ENCODE measurements around the gene ECE2. TPM values are rescaled to one million over a fixed set of nuclear protein-coding genes. Genes with fewer than 3 reads are reported as not detected.
A peak's percentile ranks its signal among the peaks of the same experiment; 100 is the strongest.

Gene ECE2
- total RNA-seq, 2 donors from 2014 or later: not detected

DNA sequence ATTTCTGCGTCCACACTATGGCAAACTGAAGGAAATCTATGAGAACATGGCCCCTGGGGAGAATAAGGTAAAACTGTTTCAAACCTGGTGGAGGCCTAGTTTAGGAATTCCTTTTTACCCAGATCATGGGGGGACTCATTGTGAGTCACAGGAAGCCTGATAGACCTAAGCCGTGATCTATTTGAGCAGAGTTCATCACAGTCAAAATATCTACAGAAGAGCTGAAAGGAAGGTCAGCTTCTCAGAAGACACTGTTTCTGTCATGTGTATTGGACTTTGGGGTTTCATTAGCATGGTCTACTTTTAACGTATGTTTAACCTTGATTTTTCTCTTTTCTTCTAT lies 24.5 kb downstream of the ECE2 start:
- no peak for DNase-seq (ENCODE audit: low spot score)
- intact Hi-C loops (cut with DNase I): no loop called here

DNA sequence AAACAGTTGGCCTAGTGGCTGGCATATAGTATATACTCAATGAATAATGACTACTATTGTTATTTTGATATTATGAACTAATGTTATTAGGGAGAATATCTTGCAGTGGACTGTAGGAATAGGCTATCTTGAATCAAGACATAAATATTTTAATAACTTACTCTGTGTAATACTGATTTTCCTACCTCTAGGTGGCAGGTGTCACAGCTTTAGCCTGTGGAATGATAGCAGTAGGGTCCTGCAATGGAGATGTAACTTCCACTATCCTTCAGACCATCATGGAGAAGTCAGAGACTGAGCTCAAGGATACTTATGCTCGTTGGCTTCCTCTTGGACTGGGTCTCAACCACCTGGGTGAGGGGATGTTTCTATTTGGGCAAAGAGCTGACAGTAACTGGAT lies 29.8 kb downstream of the ECE2 start:
- intact Hi-C loops (cut with DNase I): loop anchor here in 1 of 2 donors (5.0 kb wide), 1 partner anchor 42 kb away; no protein-coding TSS in a partner anchor

DNA sequence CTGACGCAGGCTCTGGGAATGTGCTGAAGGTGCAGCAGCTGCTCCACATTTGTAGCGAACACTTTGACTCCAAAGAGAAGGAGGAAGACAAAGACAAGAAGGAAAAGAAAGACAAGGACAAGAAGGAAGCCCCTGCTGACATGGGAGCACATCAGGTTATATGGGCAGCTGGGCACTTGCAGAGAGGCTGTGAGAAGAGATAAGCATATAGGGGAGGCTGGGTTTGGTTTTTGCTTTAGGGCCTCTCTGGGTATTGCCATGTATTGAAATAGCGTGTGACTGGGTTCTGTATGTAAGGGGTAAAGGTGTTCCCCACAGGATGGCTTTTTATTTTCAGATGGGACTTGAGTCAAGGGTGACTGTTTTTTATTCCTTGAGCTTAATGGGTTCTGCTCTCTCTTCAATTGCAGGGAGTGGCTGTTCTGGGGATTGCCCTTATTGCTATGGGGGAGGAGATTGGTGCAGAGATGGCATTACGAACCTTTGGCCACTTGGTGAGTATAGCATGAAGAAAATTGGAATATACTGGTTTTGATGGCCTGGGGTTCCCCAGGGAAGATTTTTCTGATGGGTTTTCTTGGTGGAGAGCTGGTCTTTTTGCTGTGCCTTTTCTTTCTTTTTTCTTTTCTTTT lies 30.6 kb downstream of the ECE2 start:
- intact Hi-C loops (cut with DNase I): loop anchor here in 1 of 2 donors (5.0 kb wide), 1 partner anchor 41 kb away; no protein-coding TSS in a partner anchor
- no peak for DNase-seq (ENCODE audit: low spot score)

More for the DNA sequence above, 29.8 kb downstream of the ECE2 start:
- DNase-seq (ENCODE audit: low spot score): no peak

DNA sequence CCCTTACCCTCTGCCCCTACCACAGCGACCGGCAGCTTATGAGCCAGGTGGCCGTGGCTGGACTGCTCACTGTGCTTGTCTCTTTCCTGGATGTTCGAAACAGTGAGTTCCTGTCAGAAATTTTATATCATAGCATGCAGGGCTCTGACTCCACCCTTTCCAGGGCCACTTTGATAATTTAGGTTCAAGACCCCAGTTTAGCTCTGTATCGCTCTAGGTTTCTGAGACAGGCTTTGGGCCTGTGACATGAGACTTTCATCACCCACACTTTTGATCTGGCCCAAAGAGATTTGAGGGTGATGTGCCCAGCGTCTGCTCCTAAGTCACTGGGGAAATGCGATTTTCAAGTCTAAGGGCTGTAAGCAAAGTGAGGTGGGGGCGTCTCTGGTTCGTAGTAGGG lies 32.1 kb downstream of the ECE2 start:
- DNase-seq (ENCODE audit: low spot score): peak; percentile 19
- intact Hi-C loops (cut with DNase I): loop anchor here in 1 of 2 donors (5.0 kb wide), 1 partner anchor 39 kb away; no protein-coding TSS in a partner anchor

DNA sequence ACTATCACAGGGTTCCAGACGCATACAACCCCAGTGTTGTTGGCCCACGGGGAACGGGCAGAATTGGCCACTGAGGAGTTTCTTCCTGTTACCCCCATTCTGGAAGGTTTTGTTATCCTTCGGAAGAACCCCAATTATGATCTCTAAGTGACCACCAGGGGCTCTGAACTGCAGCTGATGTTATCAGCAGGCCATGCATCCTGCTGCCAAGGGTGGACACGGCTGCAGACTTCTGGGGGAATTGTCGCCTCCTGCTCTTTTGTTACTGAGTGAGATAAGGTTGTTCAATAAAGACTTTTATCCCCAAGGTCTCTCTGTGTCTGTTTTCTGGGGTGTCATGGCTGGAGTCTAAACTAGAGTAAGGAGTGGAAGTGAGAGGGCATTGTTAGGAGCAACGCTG lies 32.9 kb downstream of the ECE2 start:
- DNase-seq (ENCODE audit: low spot score): peak; percentile 32
- intact Hi-C loops (cut with DNase I): loop anchor here in 1 of 2 donors (5.0 kb wide), 1 partner anchor 39 kb away; no protein-coding TSS in a partner anchor

DNA sequence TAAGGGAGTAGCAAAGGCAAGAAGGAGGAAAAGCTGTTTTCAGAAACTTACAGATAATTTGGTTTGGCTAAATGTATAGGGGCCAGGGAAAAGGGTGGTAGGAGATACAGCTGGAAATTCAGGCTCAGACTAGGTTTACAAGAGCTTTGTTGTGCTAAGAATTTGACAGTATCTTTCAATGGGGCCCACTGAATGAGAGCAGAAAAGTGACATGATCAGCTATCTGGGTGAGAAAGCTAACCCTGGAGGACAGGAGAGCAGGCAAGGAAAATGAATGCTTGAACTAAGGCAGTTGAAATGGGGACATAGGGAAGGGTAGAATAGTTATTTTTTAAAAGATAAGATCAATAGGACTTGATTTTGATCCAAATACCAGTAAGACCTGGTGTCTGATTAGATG lies 35.8 kb downstream of the ECE2 start:
- intact Hi-C loops (cut with DNase I): loop anchor here in 1 of 2 donors (10.0 kb wide), 1 partner anchor 127 kb away; the partner anchor contains the start of gene ABCF3
- no peak for DNase-seq (ENCODE audit: low spot score)

DNA sequence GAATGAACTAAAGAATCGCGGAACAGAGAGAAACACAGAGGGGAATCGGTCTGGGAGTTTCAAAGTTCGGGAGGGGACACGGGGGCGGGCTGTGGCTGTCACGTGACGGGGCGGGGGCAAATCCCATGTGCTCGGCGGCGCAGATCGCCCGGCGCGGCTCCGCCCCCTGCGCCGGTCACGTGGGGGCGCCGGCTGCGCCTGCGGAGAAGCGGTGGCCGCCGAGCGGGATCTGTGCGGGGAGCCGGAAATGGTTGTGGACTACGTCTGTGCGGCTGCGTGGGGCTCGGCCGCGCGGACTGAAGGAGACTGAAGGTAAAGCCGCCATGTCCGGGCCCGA lies 38.5 kb downstream of the ECE2 start, which contains the start of gene EIF4G1:
Gene EIF4G1, plus strand, starts transcription at position 244 of the 337 bp plus-strand sequence. CDS start 1,191 bp downstream, outside the sequence.
- peak; percentile 98 for DNase-seq (ENCODE audit: low spot score)
- intact Hi-C loops (cut with DNase I): loop anchor here in 1 of 2 donors (10.0 kb wide), 1 partner anchor 130 kb away; the partner anchor contains the start of gene ABCF3

DNA sequence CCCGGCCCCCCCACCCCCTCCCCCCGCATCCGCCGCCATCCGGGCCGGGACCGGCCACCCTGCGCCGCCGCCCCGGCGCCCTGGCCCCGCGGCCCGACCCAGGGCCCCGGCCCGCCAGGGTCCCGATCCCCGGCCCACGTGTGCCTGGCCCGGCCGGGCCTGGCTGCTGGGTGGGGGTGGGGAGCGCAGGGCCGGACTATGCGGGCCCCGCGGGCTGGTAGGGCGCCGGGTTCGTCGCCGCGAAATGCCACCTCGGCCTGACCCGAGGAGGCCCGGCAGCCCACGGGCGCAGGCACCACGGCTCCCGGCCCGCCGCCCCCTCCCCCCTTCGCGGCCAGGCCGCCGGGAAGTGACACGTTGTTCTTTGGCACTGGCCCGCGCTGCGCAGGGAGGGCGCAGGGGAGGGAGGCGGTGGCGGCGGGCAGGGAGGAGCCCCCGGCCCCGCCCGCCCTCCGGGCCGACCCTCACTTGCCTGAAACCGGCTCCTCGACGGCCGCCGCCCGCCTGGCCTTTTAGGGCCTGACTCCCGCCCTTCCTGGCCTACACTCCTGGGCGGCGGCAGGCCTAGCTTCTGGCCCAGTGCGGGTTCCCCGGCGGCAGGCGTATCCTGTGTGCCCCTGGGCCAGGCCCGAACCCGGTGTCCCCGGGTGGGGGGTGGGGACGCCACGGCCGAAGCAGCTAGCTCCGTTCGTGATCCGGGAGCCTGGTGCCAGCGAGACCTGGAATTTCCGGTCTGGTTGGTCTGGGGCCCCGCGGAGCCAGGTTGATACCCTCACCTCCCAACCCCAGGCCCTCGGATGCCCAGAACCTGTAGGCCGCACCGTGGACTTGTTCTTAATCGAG lies 39.1 kb downstream of the ECE2 start:
- DNase-seq (ENCODE audit: low spot score): peak; percentile 96
- intact Hi-C loops (cut with DNase I): loop anchor here in 1 of 2 donors (10.0 kb wide), 1 partner anchor 130 kb away; the partner anchor contains the start of gene ABCF3

DNA sequence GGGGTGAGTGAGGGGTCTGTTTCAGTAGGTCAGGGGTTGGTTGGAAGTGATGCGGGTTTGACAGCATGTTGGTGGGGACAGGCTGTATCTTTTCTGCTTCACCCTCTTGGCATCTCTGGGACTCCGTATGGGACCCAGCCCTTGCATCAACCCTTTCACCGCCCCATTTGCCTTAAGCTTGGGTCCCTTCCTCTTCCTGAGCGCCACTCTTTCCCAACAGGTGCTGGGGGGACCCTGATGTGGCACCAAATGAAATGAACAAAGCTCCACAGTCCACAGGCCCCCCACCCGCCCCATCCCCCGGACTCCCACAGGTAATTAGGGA lies 39.7 kb downstream of the ECE2 start:
- intact Hi-C loops (cut with DNase I): loop anchor here in 1 of 2 donors (10.0 kb wide), 1 partner anchor 131 kb away; the partner anchor contains the start of gene ABCF3
- no peak for DNase-seq (ENCODE audit: low spot score)

DNA sequence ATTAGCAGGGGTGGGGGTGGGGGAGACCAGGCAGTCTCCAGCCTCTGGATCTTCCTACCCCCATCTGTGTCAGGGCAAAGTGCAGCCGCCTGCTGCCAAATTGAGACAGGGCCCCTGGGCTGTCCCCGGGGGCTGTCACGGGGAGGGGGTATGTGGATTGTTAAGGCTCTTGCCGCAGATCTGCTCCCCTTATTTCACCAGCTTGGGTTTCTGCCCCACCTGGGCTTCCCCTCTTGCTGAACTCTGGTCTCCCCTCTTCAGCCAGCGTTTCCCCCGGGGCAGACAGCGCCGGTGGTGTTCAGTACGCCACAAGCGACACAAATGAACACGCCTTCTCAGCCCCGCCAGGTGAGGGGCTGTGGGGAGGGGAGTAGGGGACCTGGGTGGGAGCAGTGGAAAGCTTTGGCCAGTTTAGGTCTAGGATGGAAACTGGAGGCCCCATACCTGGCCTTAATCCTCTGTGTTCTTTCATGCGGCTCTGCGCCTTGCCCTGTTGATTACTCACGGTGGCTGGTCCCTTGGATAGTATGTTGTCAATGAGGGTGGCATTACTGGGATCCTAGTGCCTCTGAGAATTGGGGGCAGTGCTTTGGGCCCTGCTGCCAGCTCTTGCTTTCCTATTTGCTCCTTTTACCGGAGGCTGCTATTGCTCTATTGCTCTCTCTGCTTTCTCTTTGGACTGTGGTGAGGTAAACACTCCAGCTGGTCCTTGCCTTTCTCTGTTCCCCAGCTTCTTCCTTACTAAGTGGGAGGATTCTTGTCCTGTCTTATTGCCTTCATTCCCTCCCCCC lies 40.2 kb downstream of the ECE2 start:
- no peak for DNase-seq (ENCODE audit: low spot score)
- intact Hi-C loops (cut with DNase I): loop anchor here in 1 of 2 donors (10.0 kb wide), 1 partner anchor 131 kb away; the partner anchor contains the start of gene ABCF3

DNA sequence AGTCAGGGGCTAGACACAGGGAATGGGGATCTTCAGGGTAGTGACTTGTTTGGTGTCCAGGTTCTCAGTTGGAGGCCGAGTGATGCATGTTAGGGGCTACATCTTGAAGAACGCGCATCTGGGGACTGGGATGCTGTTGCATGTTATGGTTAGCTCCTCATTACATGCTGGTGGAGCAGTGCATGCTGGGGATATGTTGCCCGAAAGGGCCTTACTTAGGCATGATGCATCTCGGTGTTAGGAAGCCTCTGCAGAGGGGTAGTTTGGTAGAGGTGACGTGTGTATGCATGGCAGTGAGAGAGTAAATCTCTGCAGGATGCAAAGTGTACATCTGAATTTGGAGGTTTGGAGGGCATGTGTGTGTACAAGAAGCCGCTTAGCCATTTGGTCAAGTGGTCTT lies 41.0 kb downstream of the ECE2 start:
- DNase-seq (ENCODE audit: low spot score): no peak
- intact Hi-C loops (cut with DNase I): loop anchor here in 1 of 2 donors (10.0 kb wide), 1 partner anchor 132 kb away; the partner anchor contains the start of gene ABCF3

DNA sequence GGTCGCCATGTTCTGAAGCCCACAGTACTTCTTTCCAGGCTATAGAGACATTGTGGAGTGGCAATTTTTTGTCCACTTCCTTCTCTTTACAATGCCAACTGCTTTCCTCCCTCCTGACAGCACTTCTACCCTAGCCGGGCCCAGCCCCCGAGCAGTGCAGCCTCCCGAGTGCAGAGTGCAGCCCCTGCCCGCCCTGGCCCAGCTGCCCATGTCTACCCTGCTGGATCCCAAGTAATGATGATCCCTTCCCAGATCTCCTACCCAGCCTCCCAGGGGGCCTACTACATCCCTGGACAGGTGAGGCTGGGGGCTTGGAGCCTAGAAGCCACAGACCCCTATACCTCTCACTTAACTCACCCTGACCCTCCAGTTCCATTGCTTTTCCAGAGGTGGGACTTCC lies 41.4 kb downstream of the ECE2 start:
- DNase-seq (ENCODE audit: low spot score): no peak
- intact Hi-C loops (cut with DNase I): loop anchor here in 1 of 2 donors (10.0 kb wide), 1 partner anchor 132 kb away; the partner anchor contains the start of gene ABCF3

DNA sequence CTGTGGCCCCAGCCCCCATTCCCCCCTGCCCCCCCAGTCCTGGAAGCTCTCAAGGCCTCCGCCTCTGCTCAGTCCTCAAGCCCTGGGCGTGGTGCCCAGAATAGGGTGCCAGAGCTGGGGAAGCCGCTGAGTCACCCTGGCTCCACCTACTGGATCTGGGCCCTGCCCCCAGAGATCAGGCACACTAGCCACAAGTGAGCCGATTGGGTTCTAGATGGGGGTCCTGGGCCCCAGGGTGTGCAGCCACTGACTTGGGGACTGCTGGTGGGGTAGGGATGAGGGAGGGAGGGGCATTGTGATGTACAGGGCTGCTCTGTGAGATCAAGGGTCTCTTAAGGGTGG lies 44.3 kb downstream of the ECE2 start:
- intact Hi-C loops (cut with DNase I): no loop called here
- DNase-seq (ENCODE audit: low spot score): peak; percentile 99

DNA sequence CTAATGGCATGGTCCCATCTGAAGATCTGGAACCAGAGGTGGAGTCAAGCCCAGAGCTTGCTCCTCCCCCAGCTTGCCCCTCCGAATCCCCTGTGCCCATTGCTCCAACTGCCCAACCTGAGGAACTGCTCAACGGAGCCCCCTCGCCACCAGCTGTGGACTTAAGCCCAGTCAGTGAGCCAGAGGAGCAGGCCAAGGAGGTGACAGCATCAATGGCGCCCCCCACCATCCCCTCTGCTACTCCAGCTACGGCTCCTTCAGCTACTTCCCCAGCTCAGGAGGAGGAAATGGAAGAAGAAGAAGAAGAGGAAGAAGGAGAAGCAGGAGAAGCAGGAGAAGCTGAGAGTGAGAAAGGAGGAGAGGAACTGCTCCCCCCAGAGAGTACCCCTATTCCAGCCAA lies 45.8 kb downstream of the ECE2 start:
- intact Hi-C loops (cut with DNase I): no loop called here
- no peak for DNase-seq (ENCODE audit: low spot score)

DNA sequence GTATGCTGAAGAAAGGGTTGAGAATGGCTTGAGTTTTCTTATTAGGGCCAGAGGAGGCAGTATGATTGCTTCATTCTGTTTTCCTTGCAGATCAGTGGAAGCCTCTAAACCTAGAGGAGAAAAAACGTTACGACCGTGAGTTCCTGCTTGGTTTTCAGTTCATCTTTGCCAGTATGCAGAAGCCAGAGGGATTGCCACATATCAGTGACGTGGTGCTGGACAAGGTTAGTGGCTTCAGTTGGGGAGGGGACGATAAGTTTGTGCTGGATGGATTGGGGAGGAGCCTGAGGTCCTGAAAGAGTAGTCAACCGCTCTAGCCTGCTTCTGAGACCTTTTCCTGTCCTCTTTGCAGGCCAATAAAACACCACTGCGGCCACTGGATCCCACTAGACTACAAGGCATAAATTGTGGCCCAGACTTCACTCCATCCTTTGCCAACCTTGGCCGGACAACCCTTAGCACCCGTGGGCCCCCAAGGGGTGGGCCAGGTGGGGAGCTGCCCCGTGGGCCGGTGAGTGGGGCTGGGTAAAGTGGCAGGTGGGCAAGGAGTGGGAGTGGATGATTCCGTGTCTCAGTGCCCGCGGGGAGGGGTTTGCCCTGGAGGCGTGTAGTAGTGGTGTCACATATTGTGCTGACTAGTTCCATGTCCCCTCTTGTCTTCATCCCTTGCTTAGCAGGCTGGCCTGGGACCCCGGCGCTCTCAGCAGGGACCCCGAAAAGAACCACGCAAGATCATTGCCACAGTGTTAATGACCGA lies 47.1 kb downstream of the ECE2 start:
- DNase-seq (ENCODE audit: low spot score): peak; percentile 87

DNA sequence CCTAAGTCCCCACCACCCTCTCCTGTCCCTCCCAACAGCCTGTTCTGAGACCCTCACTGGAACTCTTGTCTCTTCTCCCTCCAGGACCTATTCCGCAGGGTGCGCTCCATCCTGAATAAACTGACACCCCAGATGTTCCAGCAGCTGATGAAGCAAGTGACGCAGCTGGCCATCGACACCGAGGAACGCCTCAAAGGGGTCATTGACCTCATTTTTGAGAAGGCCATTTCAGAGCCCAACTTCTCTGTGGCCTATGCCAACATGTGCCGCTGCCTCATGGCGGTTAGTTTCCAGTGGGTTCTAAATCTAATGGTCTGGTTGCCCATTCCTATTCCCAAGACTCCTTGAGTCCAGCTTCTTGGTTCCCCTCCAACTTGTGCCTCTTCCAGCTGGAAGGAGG lies 47.9 kb downstream of the ECE2 start:
- peak; percentile 89 for DNase-seq (ENCODE audit: low spot score)
- intact Hi-C loops (cut with DNase I): no loop called here

More for the DNA sequence above, 47.1 kb downstream of the ECE2 start:
- intact Hi-C loops (cut with DNase I): no loop called here

DNA sequence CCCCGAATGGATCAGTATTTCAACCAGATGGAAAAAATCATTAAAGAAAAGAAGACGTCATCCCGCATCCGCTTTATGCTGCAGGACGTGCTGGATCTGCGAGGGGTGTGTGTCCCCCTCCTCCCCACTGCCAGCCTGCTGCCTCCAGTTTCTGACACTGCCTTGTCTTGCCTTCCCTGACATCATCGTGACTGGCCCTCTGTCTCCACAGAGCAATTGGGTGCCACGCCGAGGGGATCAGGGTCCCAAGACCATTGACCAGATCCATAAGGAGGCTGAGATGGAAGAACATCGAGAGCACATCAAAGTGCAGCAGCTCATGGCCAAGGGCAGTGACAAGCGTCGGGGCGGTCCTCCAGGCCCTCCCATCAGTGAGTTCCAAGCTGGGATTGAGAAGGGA lies 49.4 kb downstream of the ECE2 start:
- intact Hi-C loops (cut with DNase I): no loop called here
- no peak for DNase-seq (ENCODE audit: low spot score)

DNA sequence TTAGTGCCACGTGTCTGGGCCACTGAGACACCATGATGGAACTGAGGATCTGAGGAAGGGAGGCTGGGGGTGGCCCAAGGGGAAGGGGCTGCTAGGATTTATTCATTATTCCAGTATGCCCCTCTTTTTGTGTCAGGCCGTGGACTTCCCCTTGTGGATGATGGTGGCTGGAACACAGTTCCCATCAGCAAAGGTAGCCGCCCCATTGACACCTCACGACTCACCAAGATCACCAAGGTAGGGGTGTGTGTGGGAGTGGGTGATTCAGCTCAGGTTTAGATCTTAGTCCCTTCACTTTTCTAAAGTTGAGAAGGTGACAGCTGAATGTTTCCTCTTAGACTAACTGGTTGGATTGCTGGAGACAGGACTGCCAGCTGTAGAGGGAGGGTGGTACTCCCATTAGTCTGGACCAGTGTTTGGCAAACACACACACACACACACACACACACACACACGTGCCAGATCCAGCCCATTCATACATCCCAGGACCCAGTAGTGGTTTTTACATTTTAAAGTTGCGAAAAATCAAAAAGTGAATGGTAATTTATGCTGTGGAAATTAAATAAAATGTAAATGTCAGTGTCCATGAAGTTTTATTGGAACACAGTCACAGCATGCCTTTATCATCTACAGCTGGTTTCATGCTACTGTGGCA lies 50.0 kb downstream of the ECE2 start:
- intact Hi-C loops (cut with DNase I): no loop called here
- DNase-seq (ENCODE audit: low spot score): no peak
